Upper lobe of left lung (tissue), 4 donors: ENCODE results near the gene EVPL.

Experiments
- CTCF ChIP-seq, 6 experiments: fragments of 450-650 bp in 4 of 6; fragments of 200-600 bp in 2 of 6; sonication (generic) in 2 of 6; IDR thresholded peaks; one replicate each; pipeline ENCODE4 v1.5.1; 2016 to 2019; ENCODE audit warnings: antibody characterized with exemption in 6 of 6
- EP300 ChIP-seq, 4 donors: sonication (generic); formaldehyde crosslinking; IDR thresholded peaks; one replicate each; pipeline ENCODE4 v1.5.1; 2017; ENCODE audit warnings: antibody characterized with exemption in 4 of 4, control low read depth in 2 of 4

DNA sequence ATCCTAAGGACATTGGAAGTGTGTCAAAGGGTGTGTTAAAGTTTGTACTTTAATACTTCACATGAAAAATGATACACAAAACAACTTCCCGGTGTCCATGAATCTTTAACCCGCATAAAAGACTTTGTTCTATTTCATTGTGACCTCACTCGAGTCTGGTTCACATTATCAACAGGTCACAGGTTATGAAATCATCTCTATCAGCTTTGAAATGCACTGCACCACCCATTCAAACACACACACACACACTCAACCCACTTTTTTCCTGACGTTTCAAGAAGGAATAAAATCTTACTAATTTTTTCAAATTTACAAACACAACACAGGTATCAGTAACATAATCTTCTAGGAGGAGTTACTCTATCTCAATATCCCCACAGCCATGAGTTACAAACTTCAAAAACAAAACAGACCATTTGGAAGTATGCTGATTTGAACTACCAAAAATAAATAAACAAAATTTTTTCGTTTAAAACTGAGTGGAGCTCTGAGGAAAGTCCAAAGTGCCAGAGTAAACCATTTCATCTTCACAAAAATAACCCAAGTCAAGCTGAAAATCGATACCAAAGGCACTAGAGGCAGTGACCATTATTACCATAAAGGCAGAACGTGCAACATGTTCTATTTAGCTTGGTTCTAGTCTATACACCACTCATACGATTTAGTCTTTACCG lies 50.8 kb downstream of the EVPL start:
- TF ChIP-seq CTCF (IDR thresholded peaks at IDR 0.05) (no peak), EP300 (IDR thresholded peaks at IDR 0.05) (no peak)
